Stimulated activated CD8-positive, alpha-beta memory T cell treated with anti-CD3 and anti-CD28 coated beads, Interleukin-2, amount 100 ng/mL, for 1 hour (primary cell): ENCODE measurements around the gene ADAMTS20.

Experiments used
- DNase-seq, 2 donors: peaks; one replicate each; pipeline ENCODE4 v3.0.0-alpha.2; 2020; ENCODE audit warnings: low read depth in 2 of 2

Gene ADAMTS20

GRCh38 chr12:43310596-43310995 lies 241.4 kb downstream of the ADAMTS20 start:
- no peak for DNase-seq

GRCh38 chr12:43309959-43310358 lies 242.0 kb downstream of the ADAMTS20 start:
- DNase-seq = no peak

DNA sequence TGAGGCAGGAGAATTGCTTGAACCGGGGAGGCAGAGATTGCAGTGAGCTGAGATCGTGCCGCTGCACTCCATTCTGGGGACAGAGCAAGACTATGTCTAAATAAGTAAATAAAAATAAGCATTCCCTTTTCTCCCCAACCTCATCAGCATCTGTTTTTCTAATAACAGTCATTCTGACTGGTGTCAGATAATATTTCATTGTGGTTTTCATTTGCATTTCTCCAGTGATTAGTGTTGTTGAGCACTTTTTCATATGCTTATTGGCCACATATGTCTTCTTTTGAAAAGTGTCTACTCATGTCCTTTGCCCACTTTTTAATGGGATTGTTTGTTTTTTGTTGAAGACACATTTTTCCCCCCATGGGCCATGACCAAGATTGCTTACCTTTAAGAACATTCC lies 243.2 kb downstream of the ADAMTS20 start:
- DNase-seq = no peak

- DNase-seq = no peak
Measured at GRCh38 chr12:43307126-43307525, 244.9 kb downstream of the ADAMTS20 start.

DNA sequence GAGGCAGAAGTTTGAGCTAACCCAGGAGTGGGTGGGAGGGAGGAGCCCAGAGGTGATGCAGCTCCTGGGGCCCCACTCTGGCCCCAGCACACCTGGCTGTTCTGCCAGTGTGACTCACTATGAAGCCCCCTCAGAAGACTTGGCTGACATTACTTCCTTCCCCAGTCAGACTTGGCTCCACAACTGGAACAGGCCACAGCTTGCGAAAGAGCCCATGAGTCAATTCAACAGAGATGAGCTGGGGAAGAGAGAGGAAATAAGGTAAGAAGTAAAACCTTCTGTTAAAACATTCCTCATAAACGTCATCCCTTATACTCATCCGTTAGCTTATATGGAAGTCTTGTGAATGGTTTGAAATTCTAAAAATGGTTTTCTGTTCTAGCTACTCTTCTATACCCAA lies 245.9 kb downstream of the ADAMTS20 start:
- no peak for DNase-seq

- DNase-seq = no peak
Measured at GRCh38 chr12:43305065-43305464, 246.9 kb downstream of the ADAMTS20 start.
